Activated CD4-positive, alpha-beta T cell treated with anti-CD3 and anti-CD28 coated beads, Interleukin-10, Interleukin-2, amounts not matched to agents 100 ng/mL and 50 ng/mL, durations not matched to agents 16 hours and 8 hours (primary cell): ENCODE results near the gene GLOD4.

Source experiments
- DNase-seq: peaks from one replicate; pipeline ENCODE4 v3.0.0-alpha.2; 2020

The GLOD4 gene

DNA sequence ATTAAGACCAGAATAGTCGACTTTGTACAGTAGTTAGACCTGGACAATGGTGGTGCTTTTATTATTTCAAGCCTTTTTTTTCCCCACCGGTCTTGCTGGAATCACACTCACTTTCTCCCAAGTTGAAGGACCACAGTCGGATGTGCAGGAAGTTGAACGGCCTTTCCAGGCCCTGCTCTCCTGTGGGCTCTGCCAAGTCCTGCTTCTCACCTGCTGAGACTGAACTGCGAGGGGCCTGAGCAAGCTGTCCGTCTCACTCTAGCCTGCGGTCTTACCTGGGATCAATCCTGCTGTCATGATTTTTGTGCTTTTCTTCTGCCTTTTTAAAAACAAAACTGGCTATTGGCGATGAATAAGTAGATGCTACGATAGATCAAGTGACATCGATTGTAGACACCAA, 48.3 kb downstream of the GLOD4 start:
- no peak for DNase-seq

DNA sequence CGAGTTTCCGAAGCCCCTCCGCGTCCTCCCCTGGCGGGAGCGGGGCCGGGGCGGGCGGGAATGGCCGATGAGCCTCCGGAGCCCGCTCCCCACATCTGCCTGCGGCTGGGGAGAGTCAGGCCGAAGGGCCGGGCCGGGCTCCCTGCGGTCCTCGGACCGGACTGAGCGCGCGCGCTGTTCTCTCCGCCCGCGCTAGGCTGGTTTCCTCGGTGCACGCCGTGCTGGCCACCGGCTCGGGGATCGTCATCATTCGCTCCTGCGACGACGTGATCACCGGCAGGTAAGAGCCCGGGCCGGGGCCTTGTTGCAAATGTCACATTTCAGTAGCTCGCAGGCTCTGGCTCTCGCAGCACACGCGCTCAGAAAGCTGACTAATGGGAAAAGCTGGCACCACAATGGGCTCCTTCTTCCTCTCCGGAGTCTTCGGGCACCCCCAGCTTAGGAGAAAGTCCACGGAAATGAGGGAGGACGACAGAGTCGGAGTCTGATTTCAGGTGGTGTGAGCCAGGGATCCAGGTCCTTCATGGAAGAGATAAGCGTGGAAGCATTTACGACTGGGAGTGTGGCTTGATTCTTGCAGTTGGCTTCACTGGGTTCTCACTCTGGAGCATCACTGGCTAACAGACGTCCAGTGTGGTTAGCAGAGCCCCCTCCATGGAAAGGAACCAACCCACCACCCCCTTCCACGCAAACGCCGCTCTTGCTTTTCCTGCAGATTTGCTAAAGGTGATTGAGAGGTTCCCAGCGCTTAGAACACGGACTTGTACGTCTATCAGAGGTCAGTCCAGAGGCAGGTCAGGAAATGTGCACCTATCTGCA, 49.0 kb downstream of the GLOD4 start:
- DNase-seq, result peak; percentile 56

DNA sequence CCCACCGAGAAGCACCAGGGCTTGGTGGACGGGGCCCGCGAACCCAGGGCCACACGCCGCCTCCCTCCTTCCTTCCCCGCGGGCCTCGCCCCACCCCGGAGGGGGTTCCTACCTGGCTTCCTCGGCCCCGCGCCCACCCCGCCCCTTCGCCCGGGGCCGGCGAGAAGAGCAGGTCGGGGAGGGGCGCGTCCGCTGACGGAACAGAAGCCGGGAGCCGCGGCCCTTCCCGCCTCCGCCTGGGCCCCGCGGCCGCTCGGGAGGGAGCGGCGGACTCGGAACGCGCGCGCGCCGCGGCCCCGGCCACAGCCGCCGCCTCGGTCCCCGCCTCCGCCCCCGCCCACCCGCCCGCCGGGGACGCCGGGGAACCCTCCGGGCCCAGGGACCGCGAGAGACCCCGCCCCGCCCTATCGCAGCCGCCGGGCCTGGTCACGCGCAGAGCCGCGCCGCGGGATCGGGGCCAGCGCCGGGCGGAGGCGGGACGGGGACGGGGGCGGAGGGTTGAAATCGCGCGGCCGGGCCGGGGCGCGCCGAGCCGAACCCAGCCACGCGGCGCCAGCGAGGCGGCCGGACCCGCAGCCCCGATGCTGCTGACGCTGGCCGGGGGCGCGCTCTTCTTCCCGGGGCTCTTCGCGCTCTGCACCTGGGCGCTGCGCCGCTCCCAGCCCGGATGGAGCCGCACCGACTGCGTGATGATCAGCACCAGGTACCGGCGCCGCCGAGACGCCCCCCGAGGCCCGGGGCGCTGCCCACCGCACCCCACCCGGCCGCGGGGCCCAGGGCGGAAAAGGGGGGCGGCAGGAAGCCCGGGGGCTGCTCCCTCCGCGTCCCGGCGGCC, 49.8 kb downstream of the GLOD4 start, which contains the start of gene TLCD3A:
TSS of gene TLCD3A (plus strand) at position 530 of the 835 bp plus-strand sequence. CDS start at position 582, 52 bp downstream.
- peak; percentile 65 for DNase-seq

DNA sequence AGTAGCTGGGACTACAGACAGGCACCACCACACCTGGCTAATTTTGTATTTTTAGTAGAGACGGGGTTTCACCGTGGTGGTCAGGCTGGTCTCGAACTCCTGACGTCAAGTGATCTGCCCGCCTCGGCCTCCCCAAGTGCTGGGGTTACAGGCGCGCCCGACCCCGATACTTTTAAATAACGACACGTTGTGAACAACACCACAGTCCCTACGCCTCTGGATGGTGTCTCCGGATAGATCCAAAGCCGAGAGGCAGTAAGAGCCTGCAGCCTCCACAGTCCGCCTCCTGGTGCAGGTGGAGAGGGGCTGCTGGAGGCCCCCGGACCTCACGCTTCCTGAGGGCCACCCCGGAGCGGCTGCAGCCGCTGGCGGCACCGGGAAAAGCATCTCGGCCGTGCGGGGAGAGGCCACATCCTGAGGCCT, 50.4 kb downstream of the GLOD4 start:
- no peak for DNase-seq

DNA sequence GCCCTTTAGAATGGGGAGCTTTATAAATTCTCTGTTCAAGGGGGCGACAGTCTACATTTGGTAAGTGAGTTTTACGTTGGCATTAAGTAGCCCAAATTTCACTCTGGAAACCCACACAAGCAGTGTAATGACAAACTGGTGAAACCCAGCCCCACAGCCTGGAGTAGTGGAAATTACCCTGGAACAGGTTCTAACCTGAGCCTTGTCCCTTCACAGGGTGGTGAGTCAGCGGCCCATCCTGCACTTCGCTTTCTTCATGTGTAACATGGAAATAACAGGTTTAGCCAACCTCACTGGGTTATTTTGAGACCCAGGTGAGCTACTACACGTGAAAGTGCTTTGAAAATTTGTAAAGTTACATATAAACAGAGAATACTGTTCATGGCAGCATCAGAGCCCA, 53.2 kb downstream of the GLOD4 start:
- no peak for DNase-seq

DNA sequence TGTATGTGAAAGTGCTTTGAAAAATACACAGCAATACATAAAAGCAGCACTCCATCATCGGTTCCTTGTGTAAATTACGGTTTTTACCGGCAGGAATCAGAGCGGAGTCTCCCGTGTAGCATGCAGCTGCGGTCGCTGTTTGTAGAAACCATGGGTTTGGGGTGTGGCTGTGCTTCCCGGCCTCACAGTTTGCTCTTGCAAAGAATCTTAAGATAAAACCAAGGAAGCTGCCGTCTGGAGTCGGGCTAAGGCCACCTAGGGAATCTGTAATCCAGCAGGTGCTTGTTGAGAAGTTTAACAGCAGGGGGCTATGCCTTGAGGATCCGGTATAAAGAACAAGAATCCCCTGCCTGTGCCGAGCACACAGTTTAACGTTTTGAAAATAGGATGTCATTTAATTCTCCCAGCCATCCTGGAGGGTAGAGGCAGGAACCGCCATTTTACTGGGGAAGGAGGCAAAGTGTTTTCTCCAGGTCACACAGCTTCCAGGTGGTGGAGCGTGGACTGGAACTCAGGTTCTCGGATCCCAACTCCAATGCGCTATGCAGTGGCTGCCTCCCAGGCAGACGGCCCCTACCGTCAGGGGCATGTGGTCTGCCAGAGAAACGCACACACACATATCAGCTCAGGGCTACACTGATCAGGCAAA, 55.7 kb downstream of the GLOD4 start:
- no peak for DNase-seq

DNA sequence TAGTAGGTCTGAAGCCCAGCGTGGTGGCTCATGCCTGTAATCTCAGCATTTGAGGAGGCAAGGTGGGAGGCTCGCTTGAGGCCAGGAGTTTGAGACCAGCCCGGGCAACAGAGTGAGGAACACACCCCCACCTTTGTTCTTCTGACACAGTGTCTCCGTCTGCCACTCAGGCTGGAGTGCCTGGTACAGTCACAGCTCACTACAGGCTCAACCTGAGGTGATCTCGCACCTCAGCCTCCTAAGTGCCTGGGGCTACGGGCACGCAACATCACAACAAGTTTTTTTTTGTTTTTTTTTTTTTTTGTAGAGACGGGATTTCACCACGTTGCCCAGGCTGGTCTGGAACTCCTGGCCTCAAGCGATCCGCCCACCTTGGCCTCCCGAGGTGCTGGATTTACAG, 56.3 kb downstream of the GLOD4 start:
- no peak for DNase-seq

DNA sequence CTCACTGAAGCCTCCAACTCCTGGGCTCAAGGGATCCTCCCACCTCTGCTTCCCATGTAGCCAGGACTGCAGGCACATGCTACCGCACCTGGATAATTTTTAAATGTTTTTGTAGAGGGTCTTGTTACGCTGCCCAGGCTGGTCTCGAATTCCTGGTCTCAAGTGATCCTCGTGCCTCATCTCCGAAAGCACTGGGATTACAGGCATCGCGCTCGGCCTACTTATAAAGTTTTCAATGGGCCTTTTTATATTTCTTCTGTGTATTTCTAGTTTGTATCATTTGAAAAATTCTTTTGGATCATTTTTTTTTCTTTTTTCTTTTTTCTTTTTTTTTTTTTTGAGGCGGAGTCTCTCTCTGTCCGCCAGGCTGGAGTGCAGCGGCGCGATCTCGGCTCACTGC, 57.0 kb downstream of the GLOD4 start:
- DNase-seq, result no peak

DNA sequence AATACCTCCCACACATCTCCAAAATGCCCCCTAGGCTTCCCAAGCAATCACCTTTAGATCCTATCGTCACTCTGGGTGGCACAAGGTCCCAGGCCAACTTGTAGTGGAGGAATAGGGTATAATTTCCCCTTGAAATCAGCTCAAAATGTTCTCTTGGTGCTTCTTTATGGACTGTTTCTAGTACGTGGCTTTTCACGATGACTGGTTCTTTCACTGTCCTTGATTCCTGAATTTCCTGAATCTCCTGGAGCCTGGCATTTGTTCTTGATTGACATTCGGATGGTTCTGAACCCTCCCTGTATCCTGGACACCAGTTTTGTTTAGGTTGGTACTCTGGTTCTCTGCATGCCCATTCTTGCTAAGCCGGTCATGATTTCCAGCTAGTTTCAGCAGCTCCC, 60.5 kb downstream of the GLOD4 start:
- DNase-seq, result no peak

DNA sequence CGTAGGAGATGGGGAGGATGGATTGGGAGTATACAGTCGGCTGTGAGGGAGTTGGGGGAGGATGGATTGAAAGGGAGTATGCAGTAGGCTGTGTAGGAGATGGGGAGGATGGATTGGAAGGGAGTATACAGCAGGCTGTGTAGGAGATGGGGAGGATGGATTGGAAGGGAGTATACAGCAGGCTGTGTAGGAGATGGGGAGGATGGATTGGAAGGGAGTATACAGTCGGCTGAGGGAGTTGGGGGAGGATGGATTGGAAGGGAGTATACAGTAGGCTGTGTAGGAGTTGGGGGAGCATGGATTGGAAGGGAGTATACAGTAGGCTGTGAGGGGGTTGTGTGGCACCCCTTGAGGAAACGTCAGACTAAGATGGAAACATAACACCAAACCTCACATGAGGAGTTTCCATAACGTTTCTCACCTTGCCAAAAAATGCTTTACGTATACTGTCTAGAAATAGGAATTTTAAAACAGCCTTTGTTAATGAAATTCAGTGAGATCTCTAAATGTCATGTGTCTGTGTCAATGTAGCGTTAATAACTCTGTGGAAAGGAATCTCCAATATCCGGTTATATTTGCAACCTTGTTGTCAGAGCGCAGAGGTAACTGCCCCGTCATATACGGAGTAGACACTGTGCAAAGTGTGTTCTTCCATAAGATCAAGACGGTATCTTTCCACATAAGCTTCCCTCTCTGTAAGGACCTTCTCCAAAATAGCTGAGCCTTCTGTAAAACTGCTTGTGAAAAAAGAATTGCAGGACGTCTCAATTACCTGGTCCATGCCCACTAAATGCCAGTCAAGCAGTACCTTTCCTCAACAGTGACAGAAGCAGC, 61.2 kb downstream of the GLOD4 start:
- no peak for DNase-seq

DNA sequence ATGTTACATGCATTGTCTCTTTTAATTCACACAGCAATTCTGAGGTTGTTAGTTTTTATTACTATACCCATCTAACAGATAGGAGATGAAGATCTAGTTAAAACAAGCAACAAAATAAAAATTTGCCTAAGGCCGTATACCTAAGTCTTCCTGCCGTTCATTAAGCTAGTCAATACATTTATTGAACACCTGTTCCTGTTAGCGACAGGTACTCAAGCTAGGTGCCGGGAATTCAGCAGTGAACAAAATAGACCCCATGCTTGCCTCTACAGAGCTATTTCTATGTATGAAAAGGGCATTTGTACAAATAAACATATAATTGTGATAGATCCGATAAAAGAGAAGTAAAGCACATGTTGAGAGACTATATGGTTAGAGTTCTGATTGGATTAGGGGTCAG, 64.0 kb downstream of the GLOD4 start:
- DNase-seq, result no peak
